Left ventricle myocardium inferior (tissue), 1 donor: ENCODE data around the gene MUC20. TPM values are rescaled to one million over a fixed set of nuclear protein-coding genes. Genes with fewer than 3 reads are reported as not detected.
"Not testable (repeated sequence)": the region's sequence is repeated elsewhere in the genome, so short reads cannot be mapped to it uniquely, and the experiment has no call there.

Source experiments
- DNase-seq: peaks from one replicate; pipeline ENCODE4 v3.0.0-alpha.2; 2020
- H3K27ac ChIP-seq: fragments of 200-600 bp; replicated peaks from 2 replicates; pipeline ENCODE4 v1.8.0; 2021
- H3K27me3 ChIP-seq: fragments of 200-600 bp; 2 replicates; pipeline ENCODE4 v1.8.0; 2021; ENCODE audit warnings: low read depth
- H3K36me3 ChIP-seq: fragments of 200-600 bp; 2 replicates; pipeline ENCODE4 v1.8.0; 2021
- H3K4me1 ChIP-seq: fragments of 200-600 bp; 2 replicates; pipeline ENCODE4 v1.8.0; 2021
- H3K4me3 ChIP-seq: fragments of 200-600 bp; 2 replicates; pipeline ENCODE4 v1.8.0; 2021; ENCODE audit warnings: mild to moderate bottlenecking, moderate library complexity
- H3K9me3 ChIP-seq: fragments of 200-600 bp; replicated peaks from 2 replicates; pipeline ENCODE4 v1.8.0; 2021
- CTCF ChIP-seq: fragments of 200-600 bp; IDR thresholded peaks from 2 replicates; pipeline ENCODE4 v1.8.0; 2021; ENCODE audit warnings: antibody characterized with exemption, mild to moderate bottlenecking, borderline replicate concordance
- intact Hi-C: fragments of 100-400 bp; cut with micrococcal nuclease; formaldehyde crosslinking; loops from one replicate; pipeline ENCODE4 v1.11.0; 2022
- total RNA-seq: library from RNA; stranded (reverse); fragmentation: NEBNext Ultra II Directional; extraction: Animal tissue kit (Norgen Biotek cat#: 25700); gene quantifications from one replicate; pipeline ENCODE4 v1.2.1, GENCODE V29; 2021
- donor health status: DM: no; HTN: yes; CAD: no; lungs with severe emphysema.

The MUC20 gene
- total RNA-seq, 1 donor from 2014 or later: 4.7 TPM

DNA sequence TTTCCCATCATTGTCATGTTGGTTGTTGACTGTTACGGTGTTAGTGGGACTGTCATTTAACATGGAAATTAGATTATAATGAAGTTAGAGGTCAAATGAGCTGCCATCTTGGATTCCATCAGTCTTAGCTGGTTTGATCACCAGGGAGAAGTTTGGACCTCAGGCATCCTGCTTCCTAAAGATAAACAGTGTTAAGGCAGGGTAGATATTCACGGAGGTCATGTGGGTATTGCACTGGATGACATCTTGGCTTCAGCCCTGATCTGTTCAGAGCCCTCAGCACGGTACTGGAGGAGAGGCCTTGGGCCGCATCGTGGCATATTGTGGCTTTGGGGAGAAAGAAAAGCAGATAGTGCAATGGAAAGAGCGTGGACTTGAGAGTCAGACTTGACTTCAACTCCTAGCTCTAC, 11.1 kb upstream of the MUC20 start:
- intact Hi-C loops: no loop called here
- Histone ChIP-seq H3K4me1 (no peaks in the 10 kb centered on the region), H3K9me3 (no peaks in the 10 kb centered on the region), H3K27ac (no peak overlapping the region), H3K4me3 (no peak overlapping the region), H3K27me3 (no peaks in the 10 kb centered on the region), H3K36me3 (peaks cover 40% of the 10 kb centered on the region)
- no peak for TF ChIP-seq CTCF
- DNase-seq: no peak

GRCh38 chr3:195710126-195710905, 10.5 kb upstream of the MUC20 start:
- H3K27ac ChIP-seq, intact Hi-C loops, H3K4me1 ChIP-seq, DNase-seq, H3K4me3 ChIP-seq, H3K9me3 ChIP-seq, H3K27me3 ChIP-seq: not testable (repeated sequence)
- peaks cover 46% of the 10 kb centered on the region for H3K36me3 ChIP-seq

DNA sequence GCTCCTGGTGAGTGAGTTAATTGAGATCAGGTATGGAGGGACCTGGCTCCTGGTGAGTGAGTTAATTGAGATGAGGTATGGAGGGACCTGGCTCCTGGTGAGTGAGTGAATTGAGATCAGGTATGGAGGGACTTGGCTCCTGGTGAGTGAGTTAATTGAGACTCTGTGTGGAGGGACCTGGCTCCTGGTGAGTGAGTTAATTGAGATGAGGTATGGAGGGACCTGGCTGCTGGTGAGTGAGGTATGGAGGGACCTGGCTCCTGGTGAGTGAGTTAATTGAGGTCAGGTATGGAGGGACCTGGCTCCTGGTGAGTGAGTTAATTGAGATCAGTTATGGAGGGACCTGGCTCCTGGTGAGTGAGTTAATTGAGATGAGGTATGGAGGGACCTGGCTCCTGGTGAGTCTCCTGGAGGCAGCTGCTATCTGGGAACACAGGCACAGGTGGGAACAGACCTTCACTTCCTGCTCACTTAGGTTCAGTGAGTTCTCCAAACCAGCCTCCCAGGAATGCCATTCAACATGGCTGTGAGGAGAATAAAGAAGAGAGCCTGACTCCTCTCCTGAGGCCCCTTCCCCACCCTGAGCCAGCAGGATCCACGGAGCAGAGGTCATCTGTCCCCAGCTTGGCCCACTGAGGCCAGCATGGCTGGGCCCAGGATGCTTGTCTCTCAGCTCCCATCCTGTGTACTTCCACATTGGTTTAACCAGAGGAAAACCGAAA, 9.5 kb upstream of the MUC20 start:
- H3K27ac ChIP-seq, H3K27me3 ChIP-seq, H3K4me3 ChIP-seq, intact Hi-C loops, H3K9me3 ChIP-seq, DNase-seq, H3K4me1 ChIP-seq: not testable (repeated sequence)
- peaks cover 53% of the 10 kb centered on the region for H3K36me3 ChIP-seq

DNA sequence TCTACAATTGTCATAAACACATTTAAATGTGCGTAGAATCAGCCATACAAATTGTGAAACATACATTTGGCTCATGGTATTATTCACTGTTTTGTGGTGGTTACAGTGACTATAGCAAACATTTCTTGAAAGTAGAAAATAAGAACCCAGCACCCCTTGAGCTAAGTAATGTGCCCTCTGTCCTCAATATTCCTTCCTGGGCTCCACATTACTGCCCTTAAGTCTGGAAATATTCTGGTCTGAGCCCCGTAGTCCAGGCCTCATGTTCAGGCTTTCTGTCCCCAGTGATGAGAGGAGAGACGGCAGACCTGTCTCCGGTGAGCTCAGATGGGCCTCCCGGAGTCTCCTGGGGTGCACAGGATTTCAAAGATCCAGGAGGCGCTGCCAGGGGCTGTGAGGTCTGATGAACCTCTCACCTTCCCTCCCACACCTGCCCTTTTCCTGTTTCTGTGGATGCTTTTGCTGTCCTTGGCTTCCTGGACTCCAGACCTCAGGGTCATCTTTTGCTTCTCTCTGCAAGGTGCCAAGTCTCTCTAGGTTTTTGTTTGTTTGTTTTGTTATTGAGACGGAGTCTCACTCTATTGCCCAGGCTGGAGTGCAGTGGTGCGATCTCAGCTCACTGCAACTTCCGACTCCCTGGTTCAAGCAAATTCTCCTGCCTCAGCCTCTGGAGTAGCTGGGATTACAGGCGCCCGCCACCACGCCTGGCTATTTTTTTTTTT, 8.8 kb upstream of the MUC20 start:
- Histone ChIP-seq H3K4me1 (no peaks in the 10 kb centered on the region), H3K27ac (no peak overlapping the region), H3K9me3 (no peaks in the 10 kb centered on the region), H3K4me3 (no peak overlapping the region), H3K27me3 (no peaks in the 10 kb centered on the region), H3K36me3 (peaks cover 53% of the 10 kb centered on the region)
- TF ChIP-seq CTCF: no peak
- DNase-seq: no peak
- intact Hi-C loops: no loop called here

- H3K4me1 ChIP-seq, H3K27me3 ChIP-seq, DNase-seq, H3K9me3 ChIP-seq, intact Hi-C loops, H3K27ac ChIP-seq, H3K4me3 ChIP-seq: not testable (repeated sequence)
- peaks cover 53% of the 10 kb centered on the region for H3K36me3 ChIP-seq
Observed at GRCh38 chr3:195712535-195712910, 8.3 kb upstream of the MUC20 start.

GRCh38 chr3:195713150-195713549, 7.6 kb upstream of the MUC20 start:
- DNase-seq, H3K27me3 ChIP-seq, H3K9me3 ChIP-seq, H3K4me1 ChIP-seq, intact Hi-C loops, H3K4me3 ChIP-seq, H3K27ac ChIP-seq: not testable (repeated sequence)
- peaks cover 52% of the 10 kb centered on the region for H3K36me3 ChIP-seq

DNA sequence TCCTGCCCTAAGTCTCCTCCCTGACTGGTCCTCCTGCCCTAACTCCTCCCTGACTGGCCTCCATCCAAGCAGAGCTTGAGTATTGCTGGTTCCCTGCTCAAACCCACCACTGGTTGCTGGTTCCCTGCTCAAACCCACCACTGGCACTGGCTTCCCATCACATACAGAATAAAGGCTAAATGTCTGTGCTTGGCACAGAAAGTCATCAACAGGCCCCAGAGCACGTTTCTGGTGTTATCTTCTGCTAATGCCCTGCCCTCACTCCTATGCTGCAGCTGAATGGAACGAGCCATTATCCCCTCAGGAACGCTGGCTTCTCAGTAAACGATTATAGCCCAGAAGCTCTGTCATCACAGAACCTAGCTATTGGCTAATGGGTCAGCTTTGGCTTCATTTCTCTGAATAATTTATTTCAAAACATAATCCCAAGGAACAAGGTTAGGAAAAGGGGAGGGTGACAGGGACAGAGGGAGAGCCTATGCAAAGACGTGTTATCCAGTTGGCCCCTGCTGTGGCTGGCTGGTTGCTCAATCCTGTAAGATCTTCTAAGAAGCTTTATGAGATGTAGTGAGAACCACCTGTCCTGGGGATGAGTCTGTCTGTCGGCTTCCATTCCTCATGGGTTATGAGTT, 6.3 kb upstream of the MUC20 start:
- intact Hi-C loops: no loop called here
- Histone ChIP-seq H3K9me3 (no peaks in the 10 kb centered on the region), H3K36me3 (peaks cover 38% of the 10 kb centered on the region), H3K4me3 (no peak overlapping the region), H3K4me1 (no peaks in the 10 kb centered on the region), H3K27me3 (no peaks in the 10 kb centered on the region), H3K27ac (no peak overlapping the region)
- TF ChIP-seq CTCF: no peak
- DNase-seq: no peak
